Measurements from ENCODE around the gene HSD3B7. TPM values are rescaled to one million over a fixed set of nuclear protein-coding genes. Genes with fewer than 3 reads are reported as not detected.

Gene HSD3B7
- total RNA-seq, 4 donors from 2014 or later = 12.4 to 29.8 (median 19.0) TPM

DNA sequence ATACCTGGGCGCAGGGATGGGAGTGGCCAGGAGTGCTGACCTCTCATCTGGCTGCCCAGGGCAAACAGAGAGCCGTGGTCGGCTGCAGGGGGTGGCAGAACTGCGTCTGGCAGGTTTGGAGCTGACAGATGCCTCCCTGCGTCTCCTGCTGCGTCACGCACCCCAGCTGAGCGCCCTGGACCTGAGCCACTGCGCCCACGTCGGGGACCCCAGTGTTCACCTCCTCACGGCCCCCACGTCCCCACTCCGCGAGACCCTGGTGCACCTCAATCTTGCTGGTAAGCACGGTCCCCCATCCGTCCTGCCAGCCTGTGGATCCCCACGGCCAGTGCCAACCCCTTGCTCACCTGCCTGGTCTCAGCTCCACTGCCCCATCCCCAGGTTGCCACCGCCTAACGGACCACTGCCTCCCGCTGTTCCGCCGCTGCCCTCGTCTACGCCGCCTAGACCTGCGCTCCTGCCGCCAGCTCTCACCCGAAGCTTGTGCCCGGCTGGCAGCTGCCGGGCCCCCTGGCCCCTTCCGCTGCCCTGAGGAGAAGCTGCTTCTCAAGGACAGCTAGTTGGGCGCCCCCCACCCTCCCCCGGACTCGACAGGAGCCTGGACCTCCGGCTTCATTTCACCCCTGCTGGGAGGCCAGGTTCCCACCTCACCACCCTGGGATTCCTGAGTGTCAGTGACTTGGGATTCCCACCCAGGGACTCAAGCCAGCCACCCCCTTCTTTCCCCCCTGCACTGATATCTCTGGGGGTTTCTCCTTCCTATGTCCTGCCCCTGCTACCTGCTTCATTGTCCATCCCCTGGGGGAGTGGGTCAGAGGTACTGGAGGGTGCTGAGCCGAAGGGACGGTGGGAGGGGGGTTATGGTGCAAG lies 38.1 kb upstream of the HSD3B7 start:
- TF ChIP-seq POLR2A (IDR thresholded peaks at IDR 0.05) = no peak
- TF ChIP-seq, protein P1, sequence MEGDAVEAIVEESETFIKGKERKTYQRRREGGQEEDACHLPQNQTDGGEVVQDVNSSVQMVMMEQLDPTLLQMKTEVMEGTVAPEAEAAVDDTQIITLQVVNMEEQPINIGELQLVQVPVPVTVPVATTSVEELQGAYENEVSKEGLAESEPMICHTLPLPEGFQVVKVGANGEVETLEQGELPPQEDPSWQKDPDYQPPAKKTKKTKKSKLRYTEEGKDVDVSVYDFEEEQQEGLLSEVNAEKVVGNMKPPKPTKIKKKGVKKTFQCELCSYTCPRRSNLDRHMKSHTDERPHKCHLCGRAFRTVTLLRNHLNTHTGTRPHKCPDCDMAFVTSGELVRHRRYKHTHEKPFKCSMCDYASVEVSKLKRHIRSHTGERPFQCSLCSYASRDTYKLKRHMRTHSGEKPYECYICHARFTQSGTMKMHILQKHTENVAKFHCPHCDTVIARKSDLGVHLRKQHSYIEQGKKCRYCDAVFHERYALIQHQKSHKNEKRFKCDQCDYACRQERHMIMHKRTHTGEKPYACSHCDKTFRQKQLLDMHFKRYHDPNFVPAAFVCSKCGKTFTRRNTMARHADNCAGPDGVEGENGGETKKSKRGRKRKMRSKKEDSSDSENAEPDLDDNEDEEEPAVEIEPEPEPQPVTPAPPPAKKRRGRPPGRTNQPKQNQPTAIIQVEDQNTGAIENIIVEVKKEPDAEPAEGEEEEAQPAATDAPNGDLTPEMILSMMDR (IDR thresholded peaks at IDR 0.05) = no peak
- H3K4me3 ChIP-seq (ENCODE audit: low read depth, poor library complexity, severe bottlenecking) = no peak overlapping the region
- DNase-seq (ENCODE audit: low spot score in 2 of 2) = peak in 1 of 2 donors; percentile 88
- intact Hi-C loops (cut with DNase I; ENCODE audit: low total_unique reads) = no loop called here
- WGBS, 2 donors = 91 to 92% methylated on average over 38 of the region's 38 CpGs

DNA sequence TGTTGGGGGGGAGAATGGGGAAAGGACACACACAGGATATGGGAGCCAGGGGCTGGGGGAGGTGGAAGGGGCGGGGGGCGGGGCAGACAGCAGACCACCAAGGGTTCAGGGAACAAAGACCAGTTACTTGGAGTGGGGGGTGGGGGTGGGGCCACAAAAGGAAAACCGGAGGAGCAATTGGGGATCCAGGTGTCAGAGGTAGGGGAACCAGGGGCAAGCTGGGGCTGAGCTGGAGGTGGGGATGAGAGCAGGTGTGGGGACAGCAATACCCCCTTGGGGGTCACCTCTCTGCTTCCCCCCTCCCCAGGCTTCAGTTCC lies 37.5 kb upstream of the HSD3B7 start:
- H3K4me3 ChIP-seq (ENCODE audit: low read depth, poor library complexity, severe bottlenecking) = no peak overlapping the region
- intact Hi-C loops (cut with DNase I; ENCODE audit: low total_unique reads) = no loop called here
- TF ChIP-seq, protein P1 (IDR thresholded peaks at IDR 0.05) = no peak
- TF ChIP-seq POLR2A (IDR thresholded peaks at IDR 0.05) = no peak
- DNase-seq (ENCODE audit: low spot score in 2 of 2) = no peak
- whole genome bisulfite sequencing, 2 donors = 84 to 87% methylated on average over 3 of the region's 3 CpGs

DNA sequence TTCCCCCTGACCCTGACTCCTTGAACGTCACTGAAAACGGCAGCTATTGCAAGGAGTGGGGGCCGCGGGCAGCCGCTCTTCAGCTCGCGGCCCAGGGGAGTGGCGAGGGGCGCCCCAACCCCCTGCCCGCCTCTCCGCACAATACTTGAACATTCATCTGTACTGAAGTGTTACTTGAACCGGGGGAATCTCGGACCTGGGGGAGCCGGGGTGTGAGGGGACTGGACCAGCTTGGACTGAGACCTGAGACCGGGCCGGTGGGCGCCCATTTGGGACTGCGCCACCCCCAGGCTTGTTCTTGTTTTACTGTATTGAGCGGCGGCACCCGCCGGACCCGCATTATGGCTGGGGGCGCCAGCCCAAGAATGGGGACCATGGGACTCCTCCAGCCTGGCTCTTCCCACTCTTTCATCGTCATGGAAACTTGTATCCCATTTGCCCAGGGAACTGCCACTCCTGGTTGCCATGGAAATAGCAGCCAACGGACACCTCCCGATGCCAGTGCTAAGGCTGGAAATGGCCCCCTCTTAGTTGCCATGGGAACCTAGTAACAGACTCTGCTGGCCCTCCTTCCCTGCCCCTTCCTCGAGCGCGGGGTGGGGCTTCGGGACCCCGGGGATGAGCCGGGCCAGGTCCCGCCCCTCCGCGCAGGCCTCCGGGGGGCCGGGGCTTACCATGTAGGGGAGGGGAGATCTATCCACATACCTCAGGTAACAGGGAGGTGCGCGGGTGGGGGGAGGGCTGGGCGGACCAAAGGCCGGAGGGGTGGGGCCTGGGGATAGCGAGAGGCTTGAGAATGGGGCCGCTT lies 36.9 kb upstream of the HSD3B7 start:
- H3K4me3 ChIP-seq (ENCODE audit: low read depth, poor library complexity, severe bottlenecking) = peak overlapping the region; percentile 92
- DNase-seq (ENCODE audit: low spot score in 2 of 2) = peak; percentile 86 to 96
- 33 to 47% methylated on average over 33 to 44 of the region's 44 CpGs for WGBS, 2 donors
- intact Hi-C loops (cut with DNase I; ENCODE audit: low total_unique reads) = no loop called here
- TF ChIP-seq, protein P1 (IDR thresholded peaks at IDR 0.05) = no peak
- TF ChIP-seq POLR2A (IDR thresholded peaks at IDR 0.05) = no peak

DNA sequence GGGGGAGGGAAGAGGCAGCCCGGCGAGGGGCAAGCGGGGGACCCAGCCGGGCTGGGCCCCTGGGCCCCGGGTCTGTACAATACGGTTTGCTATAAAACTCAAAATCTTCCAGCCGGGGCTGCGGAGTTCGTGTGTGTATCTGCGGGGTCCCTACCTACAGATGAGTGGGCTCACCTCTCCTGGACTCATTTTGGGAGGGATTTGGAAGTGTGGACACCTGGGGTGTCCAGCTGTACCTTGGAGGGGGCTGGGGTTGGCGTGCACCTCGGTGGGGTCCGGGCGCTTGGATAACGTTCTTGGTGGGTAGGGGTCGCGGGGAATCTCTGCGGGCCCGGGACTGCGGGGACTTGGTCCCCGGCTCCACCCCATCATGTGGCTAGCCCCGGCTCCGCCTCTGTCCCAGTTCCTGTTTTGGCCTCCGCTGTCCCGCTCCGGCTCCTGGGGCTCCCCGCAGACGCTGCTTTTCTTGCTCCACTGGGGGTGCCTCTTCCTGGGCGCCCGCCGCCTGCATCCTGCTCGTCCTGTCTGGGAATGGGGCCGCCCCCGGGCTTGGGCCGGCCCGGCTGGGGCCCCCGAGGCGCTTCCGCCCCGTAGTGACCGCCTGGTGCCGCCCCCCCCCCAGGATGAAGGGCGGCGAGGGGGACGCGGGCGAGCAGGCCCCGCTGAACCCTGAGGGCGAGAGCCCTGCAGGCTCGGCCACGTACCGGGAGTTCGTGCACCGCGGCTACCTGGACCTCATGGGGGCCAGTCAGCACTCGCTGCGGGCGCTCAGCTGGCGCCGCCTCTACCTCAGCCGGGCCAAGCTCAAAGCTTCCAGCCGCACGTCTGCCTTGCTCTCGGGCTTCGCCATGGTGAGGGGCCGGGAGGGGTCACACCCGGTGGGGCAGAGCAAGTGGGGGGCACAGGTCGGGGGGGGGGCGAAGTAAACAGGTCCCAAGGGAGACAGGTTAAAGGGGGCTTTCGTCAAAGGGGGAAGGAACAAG lies 36.0 kb upstream of the HSD3B7 start, which contains the start of gene ORAI3:
Gene ORAI3, plus strand, starts transcription at position 402 of the 983 bp plus-strand sequence. Its CDS starts 222 bp downstream, at position 624.
- intact Hi-C loops (cut with DNase I; ENCODE audit: low total_unique reads) = no loop called here
- WGBS, 2 donors = 1 to 2% methylated on average over 29 to 48 of the region's 70 CpGs
- peak; percentile 75 to 96 for DNase-seq (ENCODE audit: low spot score in 2 of 2)
- TF ChIP-seq, protein P1 (IDR thresholded peaks at IDR 0.05) = no peak
- TF ChIP-seq POLR2A (IDR thresholded peaks at IDR 0.05) = no peak
- H3K4me3 ChIP-seq (ENCODE audit: low read depth, poor library complexity, severe bottlenecking) = peak within 1 kb of the TSS; percentile 92
